Activated T-cell treated with anti-CD3 and anti-CD28 coated beads, Interleukin-2, amount 50 U/mL, for 48 hours (primary cell): Measurements from ENCODE around the gene HLA-DQB1.
"Not testable (repeated sequence)": the region's sequence is repeated elsewhere in the genome, so short reads cannot be mapped to it uniquely, and the experiment has no call there.

ENCODE experiments used
- DNase-seq, 2 experiments: peaks; one replicate each; pipeline ENCODE4 v3.0.0-alpha.2; 2020

Gene HLA-DQB1

GRCh38 chr6:32662099-32662498, 4.4 kb downstream of the HLA-DQB1 start:
- no peak for DNase-seq

DNA sequence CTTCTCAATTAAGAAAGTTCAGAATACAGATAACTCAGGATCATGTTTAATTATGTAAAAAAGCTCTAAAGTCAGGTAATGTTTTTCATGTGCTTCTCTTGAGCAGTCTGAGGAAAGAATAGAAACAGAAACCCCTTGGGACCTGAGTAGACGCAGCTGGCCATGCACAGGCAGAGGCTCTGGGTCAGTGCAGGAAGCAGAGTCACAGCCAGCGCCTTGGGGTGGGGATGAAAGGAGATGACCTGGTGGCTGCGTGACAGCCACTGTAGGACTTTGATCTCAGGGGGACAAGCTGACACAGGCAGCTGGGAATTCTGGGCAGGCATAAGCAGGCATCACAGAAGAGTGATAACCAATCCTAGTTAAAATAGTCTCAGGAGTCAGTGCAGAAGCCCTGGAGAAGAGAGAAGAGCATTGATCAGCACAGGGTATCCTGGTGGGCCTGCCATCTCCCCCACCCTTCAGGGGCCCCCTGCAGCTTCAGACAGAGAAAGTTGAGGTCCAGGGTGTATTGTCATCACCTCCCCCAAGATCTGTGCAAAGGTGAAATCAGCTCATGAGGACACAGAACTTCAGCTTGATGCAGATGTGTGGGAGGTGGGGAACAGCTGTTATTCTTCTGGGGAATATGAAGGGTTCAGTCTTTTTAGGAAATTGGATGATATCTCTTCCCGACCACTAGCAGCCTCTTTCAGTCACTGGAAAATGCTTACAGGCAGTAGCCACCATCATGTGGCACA, 6.4 kb downstream of the HLA-DQB1 start:
- no peak for DNase-seq

DNA sequence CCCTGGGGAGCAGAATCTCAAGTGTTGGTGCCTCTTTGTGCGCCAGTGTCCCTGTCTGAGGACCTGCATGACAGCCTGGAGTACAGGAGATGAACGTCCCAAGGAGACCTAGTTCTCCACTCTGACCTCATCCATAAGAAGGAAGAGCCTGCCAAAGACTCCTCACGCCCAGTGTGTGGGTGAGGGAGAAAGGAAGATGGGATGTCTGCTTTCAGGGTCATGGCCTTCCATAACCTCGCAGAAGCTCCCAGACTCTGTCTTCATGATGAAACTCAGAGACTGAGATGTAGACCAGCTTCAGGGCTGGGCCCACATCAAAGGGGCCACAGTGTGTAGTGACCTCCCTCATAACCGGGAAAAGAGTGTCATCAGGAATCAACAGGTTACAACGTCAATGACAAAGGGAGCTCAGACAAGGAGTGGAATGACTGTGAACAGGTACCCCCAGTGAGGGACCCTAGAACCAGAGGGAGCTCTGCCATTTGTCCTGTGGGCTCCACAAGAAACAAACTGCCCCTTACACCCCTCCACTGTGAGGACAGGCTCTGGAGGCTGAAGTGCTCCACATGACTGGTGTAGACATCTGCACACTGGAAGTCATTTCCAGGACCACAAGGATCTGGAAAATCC, 8.1 kb downstream of the HLA-DQB1 start:
- no peak for DNase-seq

DNA sequence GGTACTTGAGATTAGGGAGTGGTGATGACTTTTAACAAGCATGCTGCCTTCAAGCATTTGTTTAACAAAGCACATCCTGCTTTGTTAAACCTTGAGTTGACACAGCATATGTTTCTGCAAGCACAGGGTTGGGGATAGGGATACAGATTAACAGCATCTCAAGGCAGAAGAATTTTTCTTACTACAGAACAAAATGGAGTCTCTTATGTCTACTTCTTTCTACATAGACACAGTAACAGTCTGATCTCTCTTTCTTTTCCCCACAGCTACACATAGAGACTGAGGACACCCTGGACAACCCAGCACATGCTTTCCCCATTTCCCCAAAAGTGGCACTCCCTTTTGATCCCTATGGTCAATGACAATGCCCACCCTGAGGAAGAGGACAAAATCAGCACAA, 8.6 kb downstream of the HLA-DQB1 start:
- DNase-seq: not testable (repeated sequence)

DNA sequence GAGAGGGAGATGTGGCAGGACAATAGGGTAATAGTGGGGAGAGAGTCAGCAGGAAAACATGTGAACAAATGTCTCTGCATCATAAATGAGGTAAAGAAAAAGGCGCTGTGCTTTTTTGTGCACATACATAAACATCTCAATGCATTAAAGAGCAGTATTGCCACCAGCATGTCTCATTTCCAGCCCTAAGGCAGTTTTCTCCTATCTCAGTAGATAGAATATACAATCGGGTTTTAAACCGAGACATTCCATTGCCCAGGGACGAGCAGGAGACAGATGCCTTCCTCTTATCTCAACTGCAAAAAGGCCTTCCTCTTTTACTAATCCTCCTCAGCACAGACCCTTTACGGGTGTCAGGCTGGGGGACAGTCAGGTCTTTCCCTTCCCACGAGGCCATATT, 9.1 kb downstream of the HLA-DQB1 start:
- not testable (repeated sequence) for DNase-seq

DNA sequence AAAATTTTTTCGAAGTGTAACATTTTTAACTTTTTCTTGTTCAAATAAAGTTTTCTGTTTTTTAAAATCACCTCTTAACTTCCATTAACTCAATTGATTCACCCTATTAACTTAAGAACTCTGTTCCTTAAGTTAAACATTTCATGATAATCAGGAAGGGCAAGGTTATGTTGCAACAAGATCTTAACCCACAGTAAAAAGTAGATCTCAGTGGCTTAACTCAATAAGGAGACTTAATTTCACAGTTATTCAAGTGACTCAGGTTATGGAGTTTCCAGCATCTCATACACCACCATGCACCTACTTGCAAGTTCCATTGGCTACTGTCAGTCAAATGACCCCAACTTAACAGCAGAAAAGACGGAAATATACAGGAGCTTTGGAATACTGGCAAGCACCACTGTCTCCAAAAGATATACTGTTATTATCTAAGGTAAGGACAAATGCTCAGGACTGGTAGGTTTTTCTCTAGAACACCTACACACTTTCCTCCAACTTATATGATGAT, 11.2 kb downstream of the HLA-DQB1 start:
- no peak for DNase-seq

DNA sequence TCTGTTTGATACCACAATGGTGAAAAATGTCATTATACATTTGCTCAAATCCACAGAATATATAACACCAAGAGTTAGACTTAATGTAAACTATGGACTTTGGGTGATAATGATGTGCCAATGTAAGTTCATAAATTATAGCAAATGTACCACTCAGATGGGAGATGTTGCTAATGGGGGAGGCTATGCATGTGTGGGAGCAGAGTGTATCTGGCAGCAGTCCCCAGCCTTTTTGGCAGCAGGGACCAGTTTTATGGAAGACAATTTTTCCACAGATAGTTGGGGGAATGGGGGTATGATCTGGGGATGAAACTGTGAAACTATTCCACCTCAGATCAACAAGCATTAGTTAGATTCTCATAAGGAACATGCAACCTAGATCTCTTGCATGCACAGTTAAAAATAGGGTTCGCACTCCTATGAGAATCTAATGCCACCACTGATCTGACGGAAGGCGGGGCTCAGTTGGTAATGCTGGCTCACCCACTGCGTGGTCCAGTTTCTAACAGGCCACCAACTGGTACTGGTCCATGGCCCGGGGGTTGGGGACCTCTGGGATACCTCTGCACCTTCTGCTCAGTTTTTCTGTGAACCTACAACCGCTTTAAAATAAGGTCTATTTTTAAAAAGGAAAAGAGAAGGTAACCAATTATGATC, 21.3 kb downstream of the HLA-DQB1 start:
- DNase-seq: no peak

- no peak for DNase-seq
Measured at GRCh38 chr6:32643904-32644303, 22.6 kb downstream of the HLA-DQB1 start.

DNA sequence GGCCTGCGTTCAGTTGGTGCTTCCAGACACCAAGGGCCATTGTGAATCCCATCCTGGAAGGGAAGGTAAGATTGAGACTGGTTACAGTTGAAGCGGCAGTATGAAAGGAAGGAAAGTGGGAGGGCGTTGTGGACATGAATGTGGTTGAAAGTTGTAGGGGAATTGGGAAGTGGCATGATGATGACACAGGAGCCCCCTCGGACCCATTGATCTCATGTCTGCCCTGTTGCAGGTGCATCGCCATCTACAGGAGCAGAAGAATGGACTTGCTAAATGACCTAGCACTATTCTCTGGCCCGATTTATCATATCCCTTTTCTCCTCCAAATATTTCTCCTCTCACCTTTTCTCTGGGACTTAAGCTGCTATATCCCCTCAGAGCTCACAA, 23.7 kb downstream of the HLA-DQB1 start:
- DNase-seq: no peak

DNA sequence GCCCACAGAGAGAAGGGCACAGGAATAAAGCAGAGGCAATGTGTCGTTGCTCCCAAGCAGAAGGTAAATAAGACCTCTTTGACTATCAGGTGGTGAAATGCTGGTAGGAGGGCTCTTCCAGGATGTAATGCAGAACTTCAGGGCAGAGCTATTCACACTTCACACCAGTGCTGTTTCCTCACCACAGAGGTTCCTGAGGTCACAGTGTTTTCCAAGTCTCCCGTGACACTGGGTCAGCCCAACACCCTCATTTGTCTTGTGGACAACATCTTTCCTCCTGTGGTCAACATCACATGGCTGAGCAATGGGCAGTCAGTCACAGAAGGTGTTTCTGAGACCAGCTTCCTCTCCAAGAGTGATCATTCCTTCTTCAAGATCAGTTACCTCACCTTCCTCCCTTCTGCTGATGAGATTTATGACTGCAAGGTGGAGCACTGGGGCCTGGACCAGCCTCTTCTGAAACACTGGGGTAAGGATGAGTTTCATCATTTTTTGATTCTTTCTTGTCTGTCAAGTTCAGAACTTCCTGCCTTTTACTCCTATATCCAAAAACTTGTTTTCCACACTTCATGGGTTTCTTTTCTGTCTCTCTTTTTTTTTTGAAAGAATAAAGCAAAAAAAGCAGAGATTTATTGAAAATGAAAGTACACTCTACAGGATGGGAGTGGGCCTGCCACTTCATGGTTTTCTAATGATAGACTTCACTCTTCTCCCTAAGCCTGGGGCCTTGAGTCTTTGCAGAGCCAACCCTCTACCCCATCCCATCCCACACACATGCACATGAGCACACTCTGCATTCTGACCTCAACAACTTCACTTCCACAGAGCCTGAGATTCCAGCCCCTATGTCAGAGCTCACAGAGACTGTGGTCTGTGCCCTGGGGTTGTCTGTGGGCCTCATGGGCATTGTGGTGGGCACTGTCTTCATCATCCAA, 24.4 kb downstream of the HLA-DQB1 start:
- not testable (repeated sequence) for DNase-seq

DNA sequence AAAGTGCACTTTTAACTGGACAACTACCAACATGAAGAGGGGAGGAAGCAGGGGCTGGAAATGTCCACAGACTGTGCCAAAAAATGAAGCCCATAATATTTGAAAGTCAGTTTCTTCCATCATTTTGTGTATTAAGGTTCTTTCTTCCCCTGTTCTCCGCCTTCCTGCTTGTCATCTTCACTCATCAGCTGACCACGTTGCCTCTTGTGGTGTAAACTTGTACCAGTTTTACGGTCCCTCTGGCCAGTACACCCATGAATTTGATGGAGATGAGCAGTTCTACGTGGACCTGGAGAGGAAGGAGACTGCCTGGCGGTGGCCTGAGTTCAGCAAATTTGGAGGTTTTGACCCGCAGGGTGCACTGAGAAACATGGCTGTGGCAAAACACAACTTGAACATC, 25.3 kb downstream of the HLA-DQB1 start:
- DNase-seq: no peak

DNA sequence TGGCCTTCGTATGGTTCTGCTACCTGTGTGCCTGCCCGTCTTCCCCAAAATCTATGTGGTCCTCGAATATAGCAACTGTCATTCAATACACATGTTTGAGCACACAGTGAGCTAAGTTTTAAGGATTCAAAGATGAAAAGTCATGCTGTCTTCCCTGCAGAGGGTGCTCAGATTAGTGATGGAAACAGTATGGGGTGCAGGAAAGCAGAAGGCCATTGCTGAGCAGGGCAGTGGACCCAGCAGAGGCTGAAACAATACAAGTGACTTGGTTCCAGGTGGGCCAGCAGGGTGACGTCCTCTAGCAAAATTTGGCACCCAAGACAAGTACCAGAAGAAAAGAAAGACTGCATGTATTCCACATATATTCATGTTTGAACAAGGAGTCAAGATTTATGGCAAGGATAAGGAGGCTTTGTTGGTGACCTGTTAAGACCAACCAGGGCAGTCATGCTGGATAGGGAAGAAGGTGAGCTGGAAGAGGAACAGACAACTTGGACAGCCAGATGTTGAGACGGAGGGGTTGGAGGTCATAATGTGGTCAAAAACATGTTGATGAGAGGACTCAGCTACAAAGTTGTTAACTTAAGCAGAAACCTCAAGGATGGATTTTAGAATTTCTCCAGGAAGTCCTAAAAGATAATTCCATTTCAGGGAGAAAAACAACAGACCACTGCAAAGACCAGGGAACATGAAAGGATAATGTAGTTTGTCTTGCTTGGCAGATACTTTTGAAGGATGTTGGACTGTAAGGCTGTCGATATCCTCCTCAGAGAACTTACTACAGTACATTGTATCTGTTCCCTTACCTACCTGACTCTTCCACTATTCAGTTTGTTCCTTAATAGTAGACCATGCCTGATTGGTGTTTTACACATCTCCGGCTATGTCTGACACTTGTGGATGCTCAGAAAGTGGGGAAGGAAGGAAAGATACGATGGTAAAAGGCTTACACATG, 26.7 kb downstream of the HLA-DQB1 start:
- DNase-seq: no peak

DNA sequence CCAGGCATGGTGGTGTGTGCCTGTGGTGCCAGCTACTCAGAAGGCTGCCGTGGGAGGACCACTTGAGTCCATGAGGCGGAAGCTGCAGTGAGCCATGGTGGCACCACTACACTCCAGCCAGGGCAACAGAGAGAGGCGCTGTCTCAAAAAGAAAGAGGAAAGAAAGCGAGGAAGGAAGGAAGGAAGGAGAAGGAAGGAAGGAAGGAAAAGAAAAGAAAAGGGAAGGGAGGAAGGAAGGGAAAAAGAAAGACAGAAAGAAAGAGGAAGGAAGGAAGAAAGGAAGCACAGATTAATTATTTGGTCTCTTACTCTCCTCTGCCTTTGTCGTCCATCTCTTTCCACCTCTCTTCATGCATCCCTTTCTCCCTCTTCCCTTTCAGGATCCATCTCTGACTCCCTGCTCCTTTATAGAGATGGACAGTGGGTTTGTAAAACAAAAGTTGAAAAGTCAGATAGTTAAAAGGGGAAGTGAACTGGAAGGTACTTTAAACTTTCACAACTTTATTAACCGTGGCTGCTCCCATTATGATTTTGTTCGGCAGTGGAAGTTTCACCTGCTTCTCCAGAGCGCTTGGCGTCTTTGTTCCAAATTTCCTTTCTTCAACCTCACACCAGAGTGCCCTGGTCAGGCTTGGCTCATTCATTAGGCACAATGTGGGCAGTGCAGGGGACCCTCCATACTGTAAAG, 27.8 kb downstream of the HLA-DQB1 start:
- DNase-seq: no peak

DNA sequence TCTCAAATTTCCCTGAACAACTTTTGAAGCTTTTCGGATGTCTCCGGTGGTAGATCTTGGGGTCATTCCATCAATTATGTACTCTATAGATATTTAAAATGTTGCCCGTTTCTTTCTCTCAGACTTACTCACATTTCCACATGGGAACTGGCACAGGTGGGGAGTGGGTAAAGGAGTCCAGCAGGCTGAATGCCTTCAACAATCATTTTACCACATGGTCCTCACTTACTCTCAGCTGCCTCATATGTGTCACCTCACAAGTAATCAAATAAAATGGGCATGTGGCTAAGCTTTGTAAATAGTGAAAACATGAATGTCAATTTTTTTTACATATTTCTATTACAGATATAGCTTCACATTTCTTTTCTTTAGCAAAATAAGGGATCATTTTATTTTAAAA, 28.6 kb downstream of the HLA-DQB1 start:
- no peak for DNase-seq

GRCh38 chr6:32637219-32637880, 29.1 kb downstream of the HLA-DQB1 start, which contains the start of gene HLA-DQA1:
HLA-DQA1 (plus strand) TSS chr6:32637406; CDS start chr6:32637459, 53 bp downstream.
- DNase-seq: no peak

- no peak for DNase-seq
Measured at GRCh38 chr6:32635526-32636123, 30.8 kb downstream of the HLA-DQB1 start.

DNA sequence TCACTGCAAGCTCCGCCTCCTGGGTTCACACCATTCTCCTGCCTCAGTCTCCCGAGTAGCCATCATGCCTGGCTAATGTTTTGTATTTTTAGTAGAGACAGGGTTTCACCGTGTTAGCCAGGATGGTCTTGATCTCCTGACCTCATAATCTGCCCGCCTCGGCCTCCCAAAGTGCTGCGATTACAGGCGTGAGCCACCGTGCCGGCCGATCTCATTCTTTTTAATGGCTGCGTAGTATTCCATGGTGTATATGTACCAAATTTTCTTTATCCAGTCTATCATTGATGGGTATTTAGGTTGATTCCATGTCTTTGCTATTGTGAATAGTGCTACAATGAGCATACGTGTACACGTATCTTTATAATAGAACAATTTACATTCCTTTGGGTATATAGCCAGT, 36.7 kb downstream of the HLA-DQB1 start:
- not testable (repeated sequence) for DNase-seq

GRCh38 chr6:32627831-32628230, 38.6 kb downstream of the HLA-DQB1 start:
- DNase-seq: no peak

- no peak for DNase-seq
Measured at GRCh38 chr6:32627249-32627648, 39.2 kb downstream of the HLA-DQB1 start.

DNA sequence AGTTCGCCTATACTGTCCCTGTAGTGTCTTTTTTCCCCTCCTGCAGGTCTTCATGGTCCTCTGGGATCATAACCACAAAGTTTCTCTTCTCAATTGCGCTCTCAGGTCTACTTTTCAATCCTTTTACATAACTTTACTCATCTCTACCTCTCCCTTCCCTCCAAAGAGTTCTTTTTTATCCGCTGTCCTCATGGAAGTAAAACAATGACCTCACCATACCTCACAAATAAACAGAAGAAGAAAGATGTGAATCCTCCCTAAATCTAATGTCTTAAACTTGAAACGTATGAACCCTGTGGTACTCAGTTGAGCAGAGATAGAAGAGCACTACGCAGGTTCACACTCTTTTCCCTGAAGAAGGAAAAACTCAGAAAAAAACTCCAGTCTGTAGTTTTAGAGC, 41.3 kb downstream of the HLA-DQB1 start:
- DNase-seq: no peak
